Measurements from ENCODE around the gene DAG1. TPM values are rescaled to one million over a fixed set of nuclear protein-coding genes. Genes with fewer than 3 reads are reported as not detected.

The DAG1 gene
- 93.0 and 94.0 TPM in 2 replicates for total RNA-seq (2021)
- long read RNA-seq, full-length matches to known transcripts: 38 of 73 reads
- long read RNA-seq, partial matches to known transcripts: 0 of 73 reads
- long read RNA-seq, other reads (novel, unspliced or antisense): 35 of 73 reads

- peak within 1 kb of the TSS; percentile 97 to 99 (median 99) for H3K27ac Mint-ChIP-seq
- peak within 1 kb of the TSS; percentile 84 for H3K27ac ChIP-seq (ENCODE audit: insufficient read length, low read depth, low read length)
- no peaks in the 10 kb centered on the region for H4K20me1 ChIP-seq (ENCODE audit: control insufficient read depth, insufficient read depth, insufficient read length)
- peaks cover 14 to 19% (median 14%) of the 10 kb centered on the region in 3 experiments for H3K36me3 Mint-ChIP-seq (ENCODE audit: insufficient read depth in 1 of 3, low read depth in 3 of 3)
- H3K79me2 ChIP-seq (ENCODE audit: insufficient read depth, low read length): peaks cover 15% of the 10 kb centered on the region
- no peaks in the 10 kb centered on the region for H3K9me3 Mint-ChIP-seq
- TF ChIP-seq CTCF (conservative IDR thresholded peaks at IDR 0.05): no peak
- no peak within 1 kb of the TSS for H2BK5ac ChIP-seq (ENCODE audit: insufficient read length, low read length)
- H3K4me1 ChIP-seq (ENCODE audit: insufficient read depth, low read length): peaks cover 2% of the 10 kb centered on the region; the same call in 1 of the 2 replicates
- peaks cover 7% of the 10 kb centered on the region for H3K23me2 ChIP-seq (ENCODE audit: insufficient read length, low read depth, low read length, poor library complexity, severe bottlenecking)
- H3K4me1 Mint-ChIP-seq: peaks cover 27 to 30% of the 10 kb centered on the region in 2 experiments
- no peaks in the 10 kb centered on the region for H3K9me3 ChIP-seq (ENCODE audit: control insufficient read depth, low read depth, low read length)
- H3T11ph ChIP-seq (ENCODE audit: low read length): no peak within 1 kb of the TSS
- H2AFZ ChIP-seq (ENCODE audit: low read length): no peak within 1 kb of the TSS
- H2AK5ac ChIP-seq (ENCODE audit: insufficient read length, low read length): no peak within 1 kb of the TSS
- no peaks in the 10 kb centered on the region for H3K79me1 ChIP-seq (ENCODE audit: insufficient read depth, low read depth, low read length, poor library complexity, severe bottlenecking)
- H3K56ac ChIP-seq (ENCODE audit: insufficient read length, low read depth, low read length): no peak within 1 kb of the TSS
- no peaks in the 10 kb centered on the region for H3K27me3 Mint-ChIP-seq (ENCODE audit: low read depth)
- peak within 1 kb of the TSS; percentile 86 to 90 for H3K4me3 Mint-ChIP-seq
- peak within 1 kb of the TSS; percentile 71 for H3K9ac ChIP-seq (ENCODE audit: extremely low read depth, insufficient read length, low read length)
- H2BK20ac ChIP-seq (ENCODE audit: low read depth, low read length, poor library complexity, severe bottlenecking): no peak within 1 kb of the TSS
- no peak within 1 kb of the TSS for H2BK15ac ChIP-seq (ENCODE audit: low read depth, low read length)
- no peak within 1 kb of the TSS for H4K8ac ChIP-seq (replicated peaks; ENCODE audit: insufficient read length, low read depth, low read length)
- WGBS (ENCODE audit: extremely low coverage, insufficient read length, low lambda C conversion rate): no CpG with 5 or more reads among the region's 108 CpGs
- no peaks in the 10 kb centered on the region for H3K27me3 ChIP-seq (ENCODE audit: insufficient read depth, low read length)
- DNase-seq: peak; percentile 97
- H3K14ac ChIP-seq (ENCODE audit: insufficient read depth, low read length): peak within 1 kb of the TSS; percentile 80
- H3K4me2 ChIP-seq (ENCODE audit: insufficient read depth, insufficient read length, low read length): peak within 1 kb of the TSS; percentile 96
- H3K18ac ChIP-seq (ENCODE audit: insufficient read length, low read depth, low read length): peak within 1 kb of the TSS; percentile 24
- no peak within 1 kb of the TSS for H4K91ac ChIP-seq (ENCODE audit: insufficient read length, low read depth, low read length)
- no peak within 1 kb of the TSS for H2BK12ac ChIP-seq (ENCODE audit: insufficient read length, low read depth, low read length)
- H3K23ac ChIP-seq (ENCODE audit: insufficient read length, low read depth, low read length): no peak within 1 kb of the TSS
- no peak within 1 kb of the TSS; the same call in 1 of the 2 replicates for H3K4ac ChIP-seq (ENCODE audit: low read depth, low read length)
- no peak within 1 kb of the TSS for H2BK120ac ChIP-seq (ENCODE audit: low read depth, low read length, poor library complexity, severe bottlenecking)
- H4K5ac ChIP-seq (ENCODE audit: insufficient read length, low read depth, low read length): no peak within 1 kb of the TSS
Observed at GRCh38 chr3:49469936-49470713, at the start of gene DAG1. DAG1 (plus strand) TSS chr3:49470267; CDS start chr3:49510535, 40,268 bp downstream.

Data from H9 (cell line).